NCI-H128 (cell line): ENCODE results near the gene C3orf70.

Experiments
- DNase-seq: peaks from one replicate; lab custom pipeline; 2025; ENCODE audit not compliant: unreplicated experiment; lab: John Stamatoyannopoulos, UW

C3orf70 gene

GRCh38 chr3:185152410-185153170, at the start of gene C3orf70:
TSS of gene C3orf70 (minus strand) at chr3:185153060. CDS start at chr3:185152823, 237 bp downstream.
- DNase-seq, result peak; percentile 36

GRCh38 chr3:185200639-185201038, 47.8 kb upstream of the C3orf70 start:
- DNase-seq, result no peak

- no peak for DNase-seq
Observed at GRCh38 chr3:185199671-185200070, 46.8 kb upstream of the C3orf70 start.

GRCh38 chr3:185199206-185199605, 46.3 kb upstream of the C3orf70 start:
- DNase-seq, result no peak

- DNase-seq, result no peak
Observed at GRCh38 chr3:185197068-185197467, 44.2 kb upstream of the C3orf70 start.

GRCh38 chr3:185195652-185196051, 42.8 kb upstream of the C3orf70 start:
- DNase-seq, result no peak

- DNase-seq, result no peak
Observed at GRCh38 chr3:185188816-185189215, 36.0 kb upstream of the C3orf70 start.

GRCh38 chr3:185187391-185187790, 34.5 kb upstream of the C3orf70 start:
- no peak for DNase-seq

GRCh38 chr3:185176750-185177359, 24.0 kb upstream of the C3orf70 start:
- DNase-seq, result peak; percentile 18

- DNase-seq, result no peak
Observed at GRCh38 chr3:185175370-185175987, 22.6 kb upstream of the C3orf70 start.

- DNase-seq, result no peak
Observed at GRCh38 chr3:185172086-185173049, 19.5 kb upstream of the C3orf70 start.

GRCh38 chr3:185164428-185165217, 11.8 kb upstream of the C3orf70 start:
- peak; percentile 5 for DNase-seq

- DNase-seq, result no peak
Observed at GRCh38 chr3:185162634-185163033, 9.8 kb upstream of the C3orf70 start.

- DNase-seq, result no peak
Observed at GRCh38 chr3:185161761-185162160, 8.9 kb upstream of the C3orf70 start.

GRCh38 chr3:185157347-185157746, 4.5 kb upstream of the C3orf70 start:
- DNase-seq, result no peak

GRCh38 chr3:185155678-185156077, 2.8 kb upstream of the C3orf70 start:
- no peak for DNase-seq

- DNase-seq, result no peak
Observed at GRCh38 chr3:185153861-185154629, 1.2 kb upstream of the C3orf70 start.

- DNase-seq, result no peak
Observed at GRCh38 chr3:185153171-185153771, 411 bp upstream of the C3orf70 start.

- DNase-seq, result no peak
Observed at GRCh38 chr3:185151964-185152409, 873 bp downstream of the C3orf70 start.
